ENCODE measurements around the gene PPIAL4G.
"Not testable (repeated sequence)": the region's sequence is repeated elsewhere in the genome, so short reads cannot be mapped to it uniquely, and the experiment has no call there.

The PPIAL4G gene

DNA sequence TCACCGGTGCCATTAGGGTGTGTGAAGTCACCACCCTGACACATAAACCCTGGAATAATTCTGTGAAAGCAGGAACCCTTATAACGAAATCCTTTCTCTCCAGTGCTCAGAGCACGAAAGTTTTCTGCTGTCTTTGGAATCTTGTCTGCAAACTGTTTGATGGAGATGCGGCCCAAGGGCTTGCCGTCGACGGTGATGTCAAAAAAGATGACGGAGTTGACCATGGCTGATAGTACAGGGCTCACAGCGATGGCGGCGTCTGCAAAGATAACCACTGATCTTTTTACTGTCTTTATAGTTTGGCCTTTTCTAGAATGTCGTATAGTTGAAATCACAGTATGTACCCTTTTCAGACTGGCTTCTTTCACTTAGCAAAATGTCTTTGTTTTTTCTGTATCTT, at the start of gene PPIAL4G:
Gene PPIAL4G (minus strand): TSS at position 274 of the 400 bp plus-strand sequence. CDS start 50 bp downstream, at position 224.
- not testable (repeated sequence) for DNase-seq

DNA sequence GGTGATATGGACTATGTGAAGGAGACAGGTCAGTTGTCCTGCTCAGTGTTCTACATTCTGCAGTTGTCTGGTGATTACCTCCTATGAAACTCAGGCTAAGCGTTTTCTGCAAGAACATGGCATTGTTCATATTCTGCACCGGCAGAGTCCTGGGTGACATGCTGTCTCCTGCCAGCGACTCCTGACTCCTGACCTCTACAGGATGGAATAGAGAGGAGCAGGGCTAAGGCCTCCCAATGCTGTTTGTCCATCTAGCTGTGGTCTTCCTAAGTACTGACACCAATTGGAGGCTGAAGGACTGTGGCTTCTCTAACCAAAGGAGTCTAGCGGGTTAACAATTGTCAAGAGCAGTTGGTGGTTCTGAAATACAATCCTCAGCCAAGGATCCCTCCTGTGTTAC, 49.1 kb upstream of the PPIAL4G start:
- not testable (repeated sequence) for DNase-seq

DNA sequence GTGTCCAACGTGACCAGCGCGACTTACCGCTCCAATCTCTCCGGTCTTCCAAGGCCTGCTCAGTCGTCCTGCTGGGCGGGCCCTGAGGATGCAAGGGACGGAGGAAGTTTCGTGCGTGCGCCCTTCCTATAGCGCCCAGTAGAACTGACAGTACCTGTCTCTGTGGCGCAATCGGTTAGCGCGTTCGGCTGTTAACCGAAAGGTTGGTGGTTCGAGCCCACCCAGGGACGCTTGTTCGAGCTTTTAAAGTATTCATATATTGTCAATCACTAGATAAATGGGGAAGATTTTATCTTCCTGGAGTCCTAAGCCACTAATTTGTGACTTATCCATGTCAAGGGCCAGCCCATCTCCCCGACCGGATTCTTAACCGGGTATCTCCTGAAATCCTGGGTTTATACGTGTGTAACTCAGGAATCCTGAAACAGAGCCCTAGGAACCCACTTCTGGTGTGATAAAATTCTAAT, 46.0 kb upstream of the PPIAL4G start:
- peak; percentile 86 for DNase-seq

DNA sequence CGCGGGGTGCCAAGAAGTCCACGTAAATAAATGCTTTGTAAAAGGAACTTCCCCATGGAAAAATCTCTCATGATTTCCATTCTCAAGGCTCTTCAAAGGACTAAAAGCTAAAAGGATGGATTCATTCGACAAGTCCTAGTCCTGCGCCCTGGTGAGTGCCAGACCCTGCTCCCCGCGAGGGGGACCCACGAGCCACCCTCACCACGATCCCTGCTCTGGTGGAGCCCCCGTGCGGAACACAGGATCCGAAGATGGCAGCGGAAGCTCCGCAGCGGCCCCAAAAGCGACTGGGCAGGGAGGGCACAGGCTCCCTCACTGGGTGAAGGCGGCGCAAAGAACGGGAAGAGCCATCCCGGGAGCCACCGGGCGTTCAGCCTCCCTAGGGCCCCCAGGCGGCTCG, 45.5 kb upstream of the PPIAL4G start:
- DNase-seq: not testable (repeated sequence)

DNA sequence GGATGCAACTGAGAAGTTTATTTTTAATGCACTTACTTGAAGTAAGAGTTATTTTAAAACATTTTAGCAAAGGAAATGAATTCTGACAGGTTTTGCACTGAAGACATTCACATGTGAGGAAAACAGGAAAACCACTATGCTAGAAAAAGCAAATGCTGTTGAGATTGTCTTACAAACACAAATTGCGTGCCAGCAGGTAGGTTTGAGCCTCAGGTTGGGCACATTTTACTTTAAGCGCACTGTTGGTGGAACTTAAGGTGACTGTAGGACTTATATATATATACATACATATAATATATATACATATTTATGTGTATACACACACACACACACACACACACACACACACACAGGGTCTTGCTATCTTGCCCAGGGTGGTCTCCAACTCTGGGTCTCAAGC, 43.5 kb upstream of the PPIAL4G start:
- DNase-seq: not testable (repeated sequence)

DNA sequence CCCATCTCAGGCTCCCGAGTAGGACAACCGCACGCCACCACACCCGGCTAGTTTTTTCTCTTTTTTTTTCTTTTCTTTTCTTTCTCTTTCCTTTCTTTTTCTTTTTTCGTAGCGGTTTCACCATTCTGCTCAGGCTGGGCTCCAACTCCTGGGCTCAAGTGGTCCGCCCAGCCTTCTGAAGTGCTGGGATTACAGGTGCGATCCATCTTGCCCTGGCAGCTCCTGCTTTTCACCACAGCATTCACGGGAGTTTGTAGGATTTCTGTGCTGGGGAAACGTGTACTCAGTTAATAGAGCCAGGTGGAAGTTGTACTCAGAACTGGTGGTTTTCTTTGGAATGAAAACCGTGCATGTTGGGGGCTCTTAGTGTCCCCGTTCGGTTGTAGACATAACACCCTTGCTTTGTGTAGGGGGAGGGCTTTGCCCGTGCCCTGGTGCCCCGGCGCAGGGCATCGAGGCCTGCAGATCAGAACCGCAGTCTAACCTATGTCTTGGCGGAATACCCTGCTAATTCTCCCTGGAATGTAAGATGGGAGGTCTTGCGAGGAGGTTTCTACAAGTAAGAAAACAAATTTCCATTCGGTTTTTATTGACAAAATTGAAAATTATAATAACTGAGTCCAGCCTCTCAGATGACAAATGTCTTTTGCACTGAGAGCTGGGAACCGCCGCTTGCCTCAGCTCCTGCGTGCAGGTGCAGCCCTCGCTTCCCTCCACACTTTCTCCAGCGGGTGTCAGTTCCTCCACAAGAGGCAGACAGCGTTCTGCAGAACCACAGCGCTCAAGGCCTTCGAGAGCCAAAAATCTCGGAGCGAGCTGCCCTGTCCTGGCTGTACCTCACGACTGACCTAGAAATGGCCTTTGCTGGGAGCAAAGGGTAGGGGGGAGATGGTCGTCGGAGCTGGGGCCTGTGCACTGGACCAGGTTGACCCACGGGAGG, 40.4 kb upstream of the PPIAL4G start:
- not testable (repeated sequence) for DNase-seq

DNA sequence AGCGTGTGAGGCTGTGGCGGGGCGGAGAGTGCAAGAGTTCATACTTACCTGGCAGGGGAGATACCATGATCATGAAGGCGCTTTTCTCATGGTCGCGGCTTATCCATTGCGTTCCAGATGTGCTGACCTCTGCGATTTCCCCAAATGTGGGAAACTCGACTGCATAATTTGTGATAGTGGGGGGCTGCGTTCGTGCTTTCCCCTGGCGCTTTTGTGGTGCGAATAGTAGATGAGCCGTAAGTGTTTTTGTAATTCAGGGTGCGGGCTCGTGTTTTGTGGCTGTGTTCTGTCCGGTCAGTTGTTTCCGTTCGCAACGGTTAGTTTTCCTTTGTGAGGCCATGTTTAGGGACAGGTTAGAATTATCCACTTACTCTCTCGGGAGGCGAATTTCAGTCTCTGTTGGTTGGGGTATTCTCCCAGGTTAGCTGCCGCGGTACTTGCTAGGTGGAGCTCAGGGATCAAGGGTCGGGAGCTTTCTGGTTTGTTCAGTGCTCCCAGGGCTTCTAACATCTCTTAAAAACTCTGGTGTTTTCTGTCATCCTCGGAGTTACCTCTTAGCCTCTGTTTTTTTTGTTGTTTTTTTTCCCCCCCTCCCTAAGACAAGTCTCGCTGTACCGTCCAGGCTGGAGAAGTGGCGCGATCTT, 39.6 kb upstream of the PPIAL4G start:
- peak; percentile 98 for DNase-seq

DNA sequence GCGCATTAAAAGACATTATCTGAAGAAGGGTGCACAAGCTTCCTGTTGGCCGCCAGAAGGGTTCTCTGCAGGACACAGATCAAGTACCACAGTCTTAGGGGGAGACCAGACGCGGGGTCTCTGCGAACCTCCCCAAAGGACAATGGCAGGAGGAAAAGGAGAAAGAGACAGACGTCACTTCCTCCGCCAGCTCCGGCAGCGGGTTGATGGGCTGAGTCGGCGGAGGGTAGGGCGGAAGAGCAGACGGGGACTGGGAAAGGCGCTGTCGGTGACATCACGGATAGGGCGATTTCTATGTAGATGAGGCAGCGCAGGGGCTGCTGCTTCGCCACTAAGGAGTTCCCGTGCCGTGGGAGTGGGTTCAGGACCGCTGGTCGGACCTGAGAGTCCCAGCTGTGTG, 39.0 kb upstream of the PPIAL4G start:
- DNase-seq: peak; percentile 91

DNA sequence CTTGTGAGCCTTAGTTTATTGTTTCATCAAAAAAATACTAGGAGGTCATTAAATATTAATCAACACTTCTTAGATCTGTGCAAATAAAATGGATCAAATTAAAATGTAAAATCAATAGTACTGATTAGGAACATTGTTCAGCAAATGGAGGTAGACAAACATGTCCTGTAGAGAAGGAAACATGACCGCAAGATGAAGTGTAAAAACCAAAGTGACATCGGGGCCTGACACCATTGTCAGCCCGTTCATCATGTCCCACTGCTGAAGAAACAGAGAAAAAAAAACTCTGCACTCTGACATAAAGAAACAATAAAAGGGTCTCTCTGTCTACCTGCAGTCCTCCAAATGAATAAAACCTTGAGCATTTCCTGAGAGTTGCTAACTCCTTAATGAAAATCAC, 31.2 kb upstream of the PPIAL4G start:
- DNase-seq: not testable (repeated sequence)

DNA sequence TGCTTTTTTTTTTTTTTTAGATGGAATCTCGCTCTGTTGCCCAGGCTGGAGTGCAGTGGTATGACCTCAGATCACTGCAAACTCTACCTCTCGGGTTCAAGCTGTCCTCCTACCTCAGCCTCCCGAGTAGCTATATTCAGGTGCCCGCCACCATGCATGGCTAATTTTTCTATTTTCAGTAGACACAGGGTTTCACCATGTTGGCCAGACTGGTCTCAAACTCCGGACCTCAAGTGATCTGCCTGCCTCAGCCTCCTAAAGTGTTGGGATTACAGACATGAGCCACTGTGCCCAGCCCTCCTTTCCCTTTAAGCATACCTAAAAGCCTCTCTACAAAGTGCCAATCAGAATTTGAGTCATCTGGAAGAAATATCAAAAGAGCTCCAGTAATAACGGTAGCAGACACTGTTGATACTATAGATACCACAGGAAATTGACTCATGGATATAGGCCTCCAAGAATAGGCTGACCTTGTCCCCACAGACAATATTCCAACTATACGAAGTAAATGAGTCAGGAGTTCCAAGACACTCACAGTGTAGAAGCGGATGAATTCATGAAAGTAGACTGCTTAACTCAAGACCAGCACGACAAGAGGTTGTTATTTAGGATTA, 29.6 kb upstream of the PPIAL4G start:
- not testable (repeated sequence) for DNase-seq

DNA sequence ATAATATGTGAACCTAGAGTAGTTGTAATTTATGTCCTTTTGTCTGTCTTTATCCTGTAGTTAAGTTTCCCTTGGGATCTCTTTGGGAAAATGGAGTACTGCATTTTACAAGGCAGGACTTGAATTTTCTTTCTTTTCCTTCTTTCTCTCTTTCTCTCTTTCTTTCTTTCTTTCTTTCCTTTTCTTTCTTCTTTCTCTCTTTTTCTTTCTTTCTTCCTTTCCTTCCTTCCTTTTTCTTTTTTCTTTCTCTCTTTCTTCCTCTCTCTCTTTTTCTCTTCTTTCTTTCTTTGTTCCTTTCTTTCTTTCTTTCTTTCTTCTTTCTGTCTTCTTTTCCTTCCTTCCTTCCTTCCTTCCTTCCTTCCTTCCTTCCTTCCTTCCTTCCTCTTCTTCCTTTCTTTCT, 10.8 kb upstream of the PPIAL4G start:
- DNase-seq: not testable (repeated sequence)

DNA sequence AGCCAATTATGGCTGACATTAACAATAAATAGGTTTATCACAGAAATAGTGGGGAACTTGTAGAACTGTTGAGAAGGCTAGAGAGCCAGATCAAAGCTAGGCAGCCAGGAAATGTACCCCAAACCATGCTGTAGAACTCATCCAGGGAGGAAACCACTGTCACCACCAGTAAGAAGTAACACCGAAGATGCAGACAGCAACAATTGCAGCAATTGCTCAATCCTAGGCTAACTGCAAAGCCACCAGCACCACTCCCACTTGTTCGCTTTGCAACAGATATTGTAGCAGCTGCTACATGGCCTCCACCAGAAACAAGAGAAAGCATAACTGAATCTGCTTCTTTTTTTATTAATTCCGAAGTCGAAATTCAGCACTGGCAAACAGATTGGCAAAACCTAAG, 2.0 kb downstream of the PPIAL4G start:
- DNase-seq: not testable (repeated sequence)

DNA sequence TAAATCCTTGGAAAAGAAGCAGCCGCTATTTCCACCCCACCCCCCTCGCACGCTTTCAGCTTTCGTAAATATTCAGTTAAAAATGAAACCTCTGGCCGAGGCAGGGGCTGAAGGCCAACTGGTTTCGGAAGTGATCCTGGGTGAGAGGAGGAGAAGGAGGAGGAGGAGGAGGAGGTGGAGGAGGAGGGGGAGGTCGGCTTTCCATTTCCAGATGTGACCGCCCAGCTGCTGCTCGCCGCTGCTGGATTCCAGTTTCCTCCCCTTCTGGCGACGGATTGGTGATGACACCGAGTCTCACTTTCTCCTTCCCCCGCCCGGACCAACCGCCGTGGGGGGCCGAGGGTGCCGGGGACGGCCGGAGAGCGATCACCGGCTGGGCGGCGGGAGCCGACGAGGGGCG, 23.4 kb downstream of the PPIAL4G start:
- DNase-seq: not testable (repeated sequence)

DNA sequence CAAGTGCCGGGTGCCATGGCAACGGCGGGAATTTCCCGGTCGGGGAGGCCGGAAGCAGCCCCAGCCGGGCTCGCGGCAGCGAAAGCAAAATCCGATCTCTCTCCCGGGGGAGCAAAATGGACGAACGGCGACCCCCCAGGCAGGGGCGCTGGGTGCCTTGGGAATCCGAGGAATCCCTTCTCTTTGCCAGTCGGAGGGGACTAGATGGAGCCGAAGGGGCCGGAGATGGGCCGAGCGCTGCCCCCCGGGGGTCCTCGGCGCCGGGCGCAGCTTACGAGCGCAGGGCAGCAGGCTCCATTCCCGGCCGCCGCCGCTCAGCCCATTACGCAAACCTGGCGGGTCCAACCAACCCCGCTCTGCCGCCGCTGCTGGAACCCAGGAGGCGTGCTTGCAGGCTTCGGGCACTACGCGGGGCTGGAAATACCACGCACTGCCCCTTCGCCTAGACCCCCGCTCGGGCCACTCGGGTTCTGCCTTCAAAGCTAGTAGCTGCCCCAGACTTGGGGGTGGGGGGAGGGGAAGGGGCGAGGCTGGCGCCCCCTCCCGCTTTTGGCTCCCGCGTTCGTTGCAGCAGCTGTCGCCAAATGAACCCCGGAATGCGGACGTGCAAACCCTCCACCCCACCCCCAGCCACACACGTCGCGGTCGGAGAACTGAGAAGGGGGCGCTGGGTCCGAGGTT, 24.1 kb downstream of the PPIAL4G start:
- not testable (repeated sequence) for DNase-seq

DNA sequence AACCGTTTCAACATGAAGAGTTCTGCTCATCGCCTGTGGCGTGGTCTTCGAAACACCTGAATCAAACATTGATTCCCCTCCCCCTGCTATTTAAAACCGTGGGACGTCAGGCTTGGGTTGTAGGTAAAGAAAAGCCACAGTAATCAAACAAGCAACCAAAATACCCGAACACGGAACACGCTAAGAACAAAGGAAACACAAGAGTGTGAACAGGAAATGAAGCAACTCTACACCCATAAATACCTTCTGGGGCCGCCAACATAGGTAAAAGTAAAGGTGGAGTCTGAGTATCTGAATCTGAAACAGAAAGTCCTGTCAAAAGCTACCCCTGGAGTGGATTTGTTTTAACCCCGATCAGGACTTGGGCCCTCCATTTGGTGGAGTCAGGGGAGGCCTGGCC, 24.7 kb downstream of the PPIAL4G start:
- not testable (repeated sequence) for DNase-seq

DNA sequence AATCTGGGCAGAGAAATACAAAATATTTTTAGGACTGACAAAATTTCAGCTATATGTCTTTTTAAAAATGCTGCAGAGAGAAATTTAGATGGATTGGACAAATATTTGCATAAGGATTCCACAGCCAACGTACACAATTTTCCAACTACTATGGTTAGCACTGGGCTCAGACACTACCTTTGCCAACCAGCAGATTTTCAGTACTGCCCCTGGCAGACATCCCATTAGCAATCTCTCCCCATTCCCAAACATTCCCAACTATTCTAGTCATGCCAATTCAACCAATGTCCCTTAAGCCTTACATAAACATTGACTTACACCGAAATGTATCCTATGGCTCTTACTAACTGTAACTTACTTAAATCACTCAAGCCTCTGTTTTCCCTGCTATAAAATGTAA, 30.3 kb downstream of the PPIAL4G start:
- not testable (repeated sequence) for DNase-seq

DNA sequence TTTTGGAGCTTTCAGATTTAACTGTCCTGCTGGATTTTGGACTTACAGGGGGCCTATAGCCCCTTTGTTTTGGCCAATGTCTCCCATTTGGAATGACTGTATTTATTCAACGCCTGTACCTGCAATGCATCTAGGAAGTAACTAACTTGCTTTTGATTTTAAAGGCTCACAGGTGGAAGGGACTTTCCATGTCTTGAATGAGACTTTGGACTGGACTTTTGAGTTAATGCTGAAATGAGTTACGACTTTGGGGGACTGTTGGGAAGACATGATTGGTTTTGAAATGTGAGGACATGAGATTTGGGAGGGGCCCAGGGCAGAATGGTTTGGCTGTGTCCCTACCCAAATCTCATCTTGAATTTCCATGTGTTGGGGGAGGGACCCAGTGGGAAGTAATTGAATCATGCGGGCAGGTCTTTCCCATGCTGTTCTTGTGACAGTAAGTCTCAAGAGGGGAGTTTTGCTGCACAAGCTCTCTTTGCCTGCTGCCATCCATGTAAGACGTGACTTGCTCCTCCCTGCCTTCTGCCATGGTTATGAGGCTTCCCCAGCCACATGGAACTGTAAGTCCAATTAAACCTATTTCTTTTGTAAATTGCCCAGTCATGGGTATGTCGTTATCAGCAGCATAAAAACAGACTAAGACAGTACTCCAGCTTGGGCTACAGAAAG, 43.3 kb downstream of the PPIAL4G start:
- DNase-seq: not testable (repeated sequence)

DNA sequence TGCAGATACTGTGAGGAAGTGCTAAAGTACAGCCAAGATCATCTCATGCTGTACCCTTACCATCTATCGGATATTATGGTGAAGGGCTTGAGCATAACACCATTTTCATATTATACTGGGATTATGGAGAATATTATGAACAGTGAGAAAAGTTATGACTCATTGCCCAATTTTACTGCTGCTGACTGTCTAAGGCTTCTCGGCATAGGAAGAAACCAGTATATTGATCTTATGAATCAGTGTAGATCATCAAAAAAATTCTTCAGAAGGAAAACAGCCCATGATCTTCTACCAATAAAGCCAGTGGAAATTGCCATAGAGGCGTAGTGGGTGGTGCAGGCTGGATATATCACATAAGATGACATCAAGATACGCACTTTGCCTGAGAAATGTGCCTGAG, 47.7 kb downstream of the PPIAL4G start:
- DNase-seq: no peak

DNA sequence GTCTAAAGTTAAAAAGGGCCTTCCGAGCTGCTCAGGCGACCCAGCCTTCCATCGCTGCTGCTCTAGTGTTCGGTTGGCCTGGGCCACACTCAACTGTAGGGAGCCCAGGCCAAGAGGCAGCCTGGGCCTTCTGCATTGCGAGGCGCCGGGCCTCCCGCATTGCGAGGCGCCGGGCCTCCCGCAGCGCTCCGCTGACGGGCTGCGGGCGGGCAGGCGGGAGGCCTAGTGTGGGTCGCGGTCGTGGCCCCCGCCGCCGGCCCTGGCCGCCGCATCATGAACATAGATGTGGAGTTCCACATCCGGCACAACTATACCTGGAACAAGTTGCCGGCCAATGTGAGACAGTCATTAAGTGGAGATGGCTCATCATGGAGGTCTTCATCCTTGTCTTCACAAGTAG, 48.3 kb downstream of the PPIAL4G start:
- no peak for DNase-seq

DNA sequence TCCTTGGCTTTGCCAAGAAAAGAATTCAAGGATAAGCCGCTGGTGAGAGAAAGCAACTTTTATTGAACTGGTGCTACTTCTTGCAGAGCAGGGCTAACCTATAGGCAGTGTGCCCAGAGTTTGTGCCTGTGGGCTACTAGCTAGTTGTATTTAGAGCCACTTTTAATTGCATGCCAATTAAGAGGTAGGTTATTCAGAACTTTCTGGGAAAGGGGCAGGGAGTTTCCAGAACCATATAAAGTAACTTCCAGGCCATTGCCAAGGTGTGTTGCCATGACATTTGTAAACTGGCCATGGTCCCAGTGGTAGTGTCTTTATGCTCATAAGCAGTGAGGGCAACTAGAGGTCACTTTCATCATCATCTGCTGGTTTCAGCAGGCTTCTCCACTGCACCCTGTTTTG, 50.2 kb downstream of the PPIAL4G start:
- not testable (repeated sequence) for DNase-seq

All from NCI-H82 (cell line).